WI38 (cell line): ENCODE results near the gene LTBP1.
A peak's percentile ranks its signal among the peaks of the same experiment; 100 is the strongest.

ENCODE experiments used
- H3K4me3 ChIP-seq: 2 replicates; pipeline ENCODE4 v1.5.1; 2011; ENCODE audit warnings: low read depth, mild to moderate bottlenecking, control low read depth, low read length
- TF ChIP-seq, protein P1 (sequence below): IDR thresholded peaks from 2 replicates; pipeline ENCODE4 v1.5.1; 2012; ENCODE audit warnings: low read depth, mild to moderate bottlenecking, control low read depth, low read length

LTBP1 gene

DNA sequence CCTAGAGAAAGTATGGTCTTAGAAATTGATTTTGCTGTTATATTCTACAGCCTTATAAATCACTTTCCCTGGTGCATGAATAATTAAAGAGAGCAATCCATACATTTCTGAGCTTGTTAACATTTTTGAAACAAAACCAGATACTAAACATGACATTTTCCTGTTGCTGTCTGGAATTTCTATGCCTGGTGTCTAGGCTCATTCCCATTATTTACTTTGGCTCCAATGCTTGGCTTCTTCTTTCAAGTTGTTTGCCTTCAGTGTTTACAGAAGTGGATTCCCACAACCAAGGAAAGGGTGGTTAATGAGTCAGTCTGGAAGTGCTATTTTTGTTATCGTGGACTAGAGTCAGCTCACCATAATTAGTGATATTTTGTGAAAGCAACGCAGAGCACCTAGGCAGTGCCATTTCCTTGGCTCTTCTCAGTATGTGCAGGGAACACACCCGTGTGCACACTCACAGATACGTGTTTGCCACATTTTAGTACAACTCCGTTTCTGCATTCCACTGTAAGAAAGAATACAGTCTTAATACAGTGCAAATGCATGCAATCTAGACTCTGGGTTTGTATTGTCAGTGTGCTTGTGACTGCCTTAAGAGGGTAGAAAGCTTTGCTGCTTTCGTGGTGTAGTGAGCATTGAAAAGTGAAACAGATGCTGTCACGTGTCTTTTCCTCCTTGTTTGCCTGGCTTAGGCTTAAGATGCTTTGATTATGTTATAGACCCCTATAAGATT, 344.7 kb downstream of the LTBP1 start:
- TF ChIP-seq, protein P1, sequence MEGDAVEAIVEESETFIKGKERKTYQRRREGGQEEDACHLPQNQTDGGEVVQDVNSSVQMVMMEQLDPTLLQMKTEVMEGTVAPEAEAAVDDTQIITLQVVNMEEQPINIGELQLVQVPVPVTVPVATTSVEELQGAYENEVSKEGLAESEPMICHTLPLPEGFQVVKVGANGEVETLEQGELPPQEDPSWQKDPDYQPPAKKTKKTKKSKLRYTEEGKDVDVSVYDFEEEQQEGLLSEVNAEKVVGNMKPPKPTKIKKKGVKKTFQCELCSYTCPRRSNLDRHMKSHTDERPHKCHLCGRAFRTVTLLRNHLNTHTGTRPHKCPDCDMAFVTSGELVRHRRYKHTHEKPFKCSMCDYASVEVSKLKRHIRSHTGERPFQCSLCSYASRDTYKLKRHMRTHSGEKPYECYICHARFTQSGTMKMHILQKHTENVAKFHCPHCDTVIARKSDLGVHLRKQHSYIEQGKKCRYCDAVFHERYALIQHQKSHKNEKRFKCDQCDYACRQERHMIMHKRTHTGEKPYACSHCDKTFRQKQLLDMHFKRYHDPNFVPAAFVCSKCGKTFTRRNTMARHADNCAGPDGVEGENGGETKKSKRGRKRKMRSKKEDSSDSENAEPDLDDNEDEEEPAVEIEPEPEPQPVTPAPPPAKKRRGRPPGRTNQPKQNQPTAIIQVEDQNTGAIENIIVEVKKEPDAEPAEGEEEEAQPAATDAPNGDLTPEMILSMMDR = no peak
- peak overlapping the region; percentile 23; the same call in 1 of the 2 replicates for H3K4me3 ChIP-seq

DNA sequence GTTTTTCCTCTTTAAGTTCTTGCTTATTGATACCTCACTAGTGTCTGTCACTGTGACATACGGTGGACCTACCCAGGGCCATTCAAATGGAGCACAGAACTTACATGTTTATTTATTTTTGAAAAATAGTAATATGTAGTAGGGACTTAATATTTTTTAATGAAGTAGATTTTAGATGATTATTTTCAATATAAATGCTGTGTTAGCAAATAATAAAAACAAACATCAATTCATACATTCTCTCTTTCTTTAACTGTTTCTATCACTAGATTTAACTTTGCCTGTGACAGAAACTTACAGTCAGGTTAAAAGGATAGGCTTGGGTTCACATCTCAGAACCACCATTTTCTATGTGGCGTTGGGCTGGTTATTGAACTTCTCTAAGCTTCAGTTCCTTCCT, 345.3 kb downstream of the LTBP1 start:
- TF ChIP-seq, protein P1 = no peak
- H3K4me3 ChIP-seq = no peak overlapping the region

DNA sequence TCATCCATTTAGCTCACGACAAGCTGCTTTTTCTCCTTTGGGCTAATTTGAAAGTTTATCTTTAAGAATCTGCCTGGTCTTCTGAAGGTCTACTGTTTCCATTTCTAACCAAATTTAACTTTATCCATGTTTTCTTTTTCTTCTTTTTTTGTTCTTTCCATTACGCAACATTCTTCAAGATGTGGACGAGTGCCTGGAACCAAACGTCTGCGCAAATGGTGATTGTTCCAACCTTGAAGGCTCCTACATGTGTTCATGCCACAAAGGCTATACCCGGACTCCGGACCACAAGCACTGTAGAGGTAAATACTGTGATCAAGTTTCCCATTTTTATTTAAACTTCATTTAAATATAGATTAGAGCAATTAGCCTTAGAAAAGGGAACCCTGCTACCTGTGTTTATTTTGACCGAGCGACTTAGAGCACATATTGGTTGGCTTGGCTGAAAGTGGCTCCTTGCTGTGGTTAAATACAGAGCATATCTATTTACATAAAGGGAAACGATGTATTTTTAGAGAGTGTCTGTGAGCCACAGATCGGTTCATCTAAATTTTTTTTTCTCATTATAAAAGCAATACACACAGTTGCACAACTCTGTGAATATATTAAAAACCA, 346.3 kb downstream of the LTBP1 start:
- H3K4me3 ChIP-seq = no peak overlapping the region

DNA sequence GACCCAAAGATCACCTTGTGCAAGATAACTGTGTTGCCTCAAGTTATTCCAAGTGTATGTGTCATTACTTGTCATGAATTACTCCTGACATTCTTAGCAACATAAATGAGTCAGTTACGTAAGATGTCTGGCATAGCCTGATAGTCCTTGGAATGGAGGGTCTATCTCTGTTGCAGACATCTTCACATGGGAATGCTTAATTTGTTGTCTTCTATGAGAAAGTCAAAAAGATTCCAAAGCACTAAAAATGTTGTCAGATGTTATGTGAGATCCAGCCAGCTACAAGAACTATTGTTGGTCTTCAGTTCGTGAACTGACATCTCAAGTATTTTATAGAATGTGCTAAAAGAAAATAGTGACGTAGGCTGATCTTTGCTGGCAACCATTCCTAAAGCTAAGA, 351.5 kb downstream of the LTBP1 start:
- TF ChIP-seq, protein P1 = no peak
- no peak overlapping the region for H3K4me3 ChIP-seq

More for the DNA sequence above, 346.3 kb downstream of the LTBP1 start:
- TF ChIP-seq, protein P1 = no peak

DNA sequence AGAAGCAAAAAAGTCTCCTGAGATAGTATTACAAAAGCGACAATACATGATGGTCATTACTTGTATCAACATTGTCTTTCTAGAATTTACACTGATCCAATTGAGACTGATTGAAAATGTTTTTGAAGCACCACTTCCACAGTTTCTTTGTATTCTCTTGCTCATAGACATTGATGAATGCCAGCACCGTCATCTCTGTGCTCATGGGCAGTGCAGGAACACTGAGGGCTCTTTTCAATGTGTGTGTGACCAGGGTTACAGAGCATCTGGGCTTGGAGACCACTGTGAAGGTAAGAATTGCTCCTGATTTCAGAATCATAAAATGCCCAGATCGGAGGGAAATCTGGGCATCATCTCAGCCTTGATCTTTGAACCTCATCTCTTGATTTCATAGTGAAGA, 354.6 kb downstream of the LTBP1 start:
- H3K4me3 ChIP-seq = no peak overlapping the region
- TF ChIP-seq, protein P1 = no peak

DNA sequence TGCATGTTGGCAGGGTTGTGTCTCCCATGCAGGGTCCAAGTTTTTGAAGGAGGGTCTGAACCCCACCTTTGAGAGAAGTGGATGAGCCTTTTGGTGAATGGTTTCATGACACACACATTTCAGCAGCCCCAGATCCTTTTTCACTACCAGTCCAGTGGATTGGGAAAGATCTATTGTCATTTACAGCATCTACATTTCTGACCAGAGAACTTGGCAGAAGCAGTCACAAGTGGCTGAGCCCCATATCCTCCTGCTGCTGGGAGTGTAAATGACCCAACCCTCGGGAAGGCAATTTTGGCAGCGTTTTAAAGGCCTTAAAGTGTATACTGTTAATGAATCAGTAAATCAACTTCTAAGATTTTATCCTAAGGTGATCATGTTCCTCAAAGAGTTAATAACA, 355.6 kb downstream of the LTBP1 start:
- TF ChIP-seq, protein P1 = no peak

More for the DNA sequence above, 355.6 kb downstream of the LTBP1 start:
- no peak overlapping the region for H3K4me3 ChIP-seq
